Cardiac muscle cell (in vitro differentiated cells and primary cell): ENCODE measurements around the gene C17orf75. TPM values are rescaled to one million over a fixed set of nuclear protein-coding genes. Genes with fewer than 3 reads are reported as not detected.

Experiments used
- DNase-seq, 2 donors: peaks; one replicate each; pipeline versions ENCODE4 v3.0.0 to v3.0.0-alpha.2; 2010 to 2017; ENCODE audit warnings: low read depth in 1 of 2, low spot score in 1 of 2
- H3K27ac ChIP-seq: fragments of 200-600 bp; sonication (generic); 2 replicates; pipeline ENCODE4 v1.5.1; 2016
- H3K27me3 ChIP-seq: fragments of 200-600 bp; sonication (generic); 2 replicates; pipeline ENCODE4 v1.6.0; 2016; ENCODE audit warnings: control low read depth
- H3K36me3 ChIP-seq: fragments of 200-600 bp; sonication (generic); 2 replicates; pipeline ENCODE4 v1.5.1; 2016; ENCODE audit warnings: control low read depth
- H3K4me1 ChIP-seq: fragments of 200-600 bp; sonication (generic); 2 replicates; pipeline ENCODE4 v1.8.1; 2017; ENCODE audit warnings: low read depth, mild to moderate bottlenecking, mixed run types
- H3K4me3 ChIP-seq: fragments of 200-600 bp; sonication (generic); 2 replicates; pipeline ENCODE4 v1.5.1; 2016; ENCODE audit warnings: mild to moderate bottlenecking
- H3K9me3 ChIP-seq: fragments of 200-600 bp; sonication (generic); 2 replicates; pipeline ENCODE4 v1.5.1; 2017; ENCODE audit warnings: low read depth, mild to moderate bottlenecking, control low read depth
- polyA plus RNA-seq: library from polyadenylated mRNA; unstranded; fragments of >200 nt; fragmentation: Nextera tagmentation; extraction: Ambion mirVana; gene quantifications from 2 replicates; pipeline ENCODE4 v1.2.1, GENCODE V29; 2016
- total RNA-seq: library from RNA; depleted of rRNA; stranded (reverse); fragments of >200 nt; gene quantifications from 2 replicates; pipeline ENCODE4 v1.2.3, GENCODE V29; 2016
- TF ChIP-seq, protein P1 (sequence below): IDR thresholded peaks from 2 replicates; pipeline ENCODE4 v1.5.1; 2012; ENCODE audit warnings: low read depth, mild to moderate bottlenecking, low read length

The C17orf75 gene
- total and polyA plus RNA-seq, 2 experiments from 2014 or later, result 19.7 to 38.8 TPM

DNA sequence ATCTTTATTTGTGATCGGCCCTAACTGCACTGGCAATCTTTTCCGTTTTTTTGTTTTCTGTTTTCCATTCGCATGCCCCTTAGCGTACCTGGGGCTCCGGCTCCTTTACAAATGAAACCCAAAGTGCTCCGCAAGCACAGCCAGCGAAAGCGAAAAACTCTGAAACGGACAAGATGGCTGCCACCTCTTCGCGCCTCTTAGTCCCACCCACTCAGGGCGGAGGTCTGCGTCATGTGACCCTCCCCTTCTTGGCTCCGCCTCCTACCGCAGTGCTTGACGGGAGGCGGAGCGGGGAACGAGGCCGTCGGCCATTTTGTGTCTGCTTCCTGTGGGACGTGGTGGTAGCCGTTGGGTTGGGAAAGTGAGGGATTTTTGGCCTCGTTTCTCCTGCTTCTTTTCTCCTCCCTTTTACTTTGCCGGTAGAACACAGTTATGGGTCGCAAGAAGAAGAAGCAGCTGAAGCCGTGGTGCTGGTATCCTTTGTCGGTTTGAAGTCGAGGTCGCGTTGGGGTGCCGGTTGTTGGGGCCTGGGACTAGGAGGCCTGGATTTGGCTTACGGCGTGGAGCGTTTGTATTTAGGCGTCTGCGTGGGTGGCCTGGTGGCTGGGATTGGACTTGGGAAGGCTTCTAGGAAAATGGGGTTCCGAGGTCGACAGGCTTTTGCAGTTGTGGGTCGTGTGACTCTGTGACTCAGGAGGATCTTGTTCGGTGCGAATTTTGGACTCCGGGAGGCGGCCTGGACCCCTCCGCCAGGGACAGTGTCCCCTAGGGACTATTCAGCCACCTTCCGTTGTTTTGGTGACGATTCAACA is 8.1 kb upstream of the C17orf75 start, which contains the start of gene ZNF207:
ZNF207 (plus strand) TSS at position 304 of the 812 bp plus-strand sequence; CDS start at position 433, 129 bp downstream.
- peak within 1 kb of the TSS; percentile 99 for H3K27ac ChIP-seq
- peak; percentile 97 to 98 for DNase-seq
- H3K27me3 ChIP-seq, result no peaks in the 10 kb centered on the region
- H3K4me3 ChIP-seq, result peak within 1 kb of the TSS; percentile 88
- TF ChIP-seq, protein P1, sequence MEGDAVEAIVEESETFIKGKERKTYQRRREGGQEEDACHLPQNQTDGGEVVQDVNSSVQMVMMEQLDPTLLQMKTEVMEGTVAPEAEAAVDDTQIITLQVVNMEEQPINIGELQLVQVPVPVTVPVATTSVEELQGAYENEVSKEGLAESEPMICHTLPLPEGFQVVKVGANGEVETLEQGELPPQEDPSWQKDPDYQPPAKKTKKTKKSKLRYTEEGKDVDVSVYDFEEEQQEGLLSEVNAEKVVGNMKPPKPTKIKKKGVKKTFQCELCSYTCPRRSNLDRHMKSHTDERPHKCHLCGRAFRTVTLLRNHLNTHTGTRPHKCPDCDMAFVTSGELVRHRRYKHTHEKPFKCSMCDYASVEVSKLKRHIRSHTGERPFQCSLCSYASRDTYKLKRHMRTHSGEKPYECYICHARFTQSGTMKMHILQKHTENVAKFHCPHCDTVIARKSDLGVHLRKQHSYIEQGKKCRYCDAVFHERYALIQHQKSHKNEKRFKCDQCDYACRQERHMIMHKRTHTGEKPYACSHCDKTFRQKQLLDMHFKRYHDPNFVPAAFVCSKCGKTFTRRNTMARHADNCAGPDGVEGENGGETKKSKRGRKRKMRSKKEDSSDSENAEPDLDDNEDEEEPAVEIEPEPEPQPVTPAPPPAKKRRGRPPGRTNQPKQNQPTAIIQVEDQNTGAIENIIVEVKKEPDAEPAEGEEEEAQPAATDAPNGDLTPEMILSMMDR, result no peak
- peaks cover 10% of the 10 kb centered on the region for H3K36me3 ChIP-seq
- H3K9me3 ChIP-seq, result no peaks in the 10 kb centered on the region
- H3K4me1 ChIP-seq, result peaks cover 17% of the 10 kb centered on the region

DNA sequence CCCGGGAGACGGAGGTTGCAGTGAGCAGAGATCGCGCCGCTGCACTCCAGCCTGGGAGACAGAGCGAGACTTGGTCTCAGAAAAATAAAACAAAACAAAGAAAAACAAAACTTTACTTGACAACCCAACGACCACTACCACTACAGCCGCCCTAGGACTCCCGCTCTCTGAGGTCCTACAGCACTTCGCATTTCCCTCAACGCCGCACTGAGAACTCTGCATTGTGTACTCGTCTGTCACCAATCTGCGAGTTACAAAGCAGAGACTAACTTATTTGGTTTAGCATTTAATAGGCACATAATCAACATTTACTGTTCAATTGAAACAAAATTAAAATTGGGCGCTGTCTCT is 7.5 kb upstream of the C17orf75 start:
- Histone ChIP-seq H3K9me3 (no peaks in the 10 kb centered on the region), H3K27ac (peak overlapping the region; percentile 99), H3K36me3 (peaks cover 5% of the 10 kb centered on the region), H3K27me3 (no peaks in the 10 kb centered on the region), H3K4me1 (peaks cover 15% of the 10 kb centered on the region), H3K4me3 (peak overlapping the region; percentile 88)
- DNase-seq, result peak in 1 of 2 donors; percentile 25
- TF ChIP-seq, protein P1, result no peak

DNA sequence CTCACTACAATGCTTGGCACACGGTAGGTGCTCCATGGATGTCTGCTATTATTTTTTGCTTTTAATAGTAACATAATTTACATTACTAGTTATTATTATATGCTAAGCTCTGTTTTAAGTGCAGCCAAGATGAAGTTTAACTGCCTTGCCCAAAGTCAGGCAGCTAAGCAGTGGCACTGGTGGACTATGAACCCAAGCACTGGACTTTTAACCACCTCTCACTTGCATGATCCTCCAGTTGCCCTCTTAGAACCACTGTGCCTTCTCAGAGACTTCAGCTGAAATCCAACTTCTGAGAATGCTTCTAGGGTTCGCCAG is 6.5 kb upstream of the C17orf75 start:
- Histone ChIP-seq H3K27ac (no peak overlapping the region), H3K4me1 (peaks cover 15% of the 10 kb centered on the region), H3K4me3 (no peak overlapping the region), H3K9me3 (no peaks in the 10 kb centered on the region), H3K27me3 (no peaks in the 10 kb centered on the region), H3K36me3 (no peaks in the 10 kb centered on the region)
- TF ChIP-seq, protein P1, result no peak
- DNase-seq, result no peak

- no peak overlapping the region for H3K4me3 ChIP-seq
- TF ChIP-seq, protein P1, result no peak
- H3K27me3 ChIP-seq, result no peaks in the 10 kb centered on the region
- no peaks in the 10 kb centered on the region for H3K9me3 ChIP-seq
- DNase-seq, result no peak
- H3K27ac ChIP-seq, result no peak overlapping the region
- H3K4me1 ChIP-seq, result peaks cover 4% of the 10 kb centered on the region
- H3K36me3 ChIP-seq, result no peaks in the 10 kb centered on the region
These were observed 4.1 kb upstream of the C17orf75 start for GRCh38 chr17:32345951-32346600.

DNA sequence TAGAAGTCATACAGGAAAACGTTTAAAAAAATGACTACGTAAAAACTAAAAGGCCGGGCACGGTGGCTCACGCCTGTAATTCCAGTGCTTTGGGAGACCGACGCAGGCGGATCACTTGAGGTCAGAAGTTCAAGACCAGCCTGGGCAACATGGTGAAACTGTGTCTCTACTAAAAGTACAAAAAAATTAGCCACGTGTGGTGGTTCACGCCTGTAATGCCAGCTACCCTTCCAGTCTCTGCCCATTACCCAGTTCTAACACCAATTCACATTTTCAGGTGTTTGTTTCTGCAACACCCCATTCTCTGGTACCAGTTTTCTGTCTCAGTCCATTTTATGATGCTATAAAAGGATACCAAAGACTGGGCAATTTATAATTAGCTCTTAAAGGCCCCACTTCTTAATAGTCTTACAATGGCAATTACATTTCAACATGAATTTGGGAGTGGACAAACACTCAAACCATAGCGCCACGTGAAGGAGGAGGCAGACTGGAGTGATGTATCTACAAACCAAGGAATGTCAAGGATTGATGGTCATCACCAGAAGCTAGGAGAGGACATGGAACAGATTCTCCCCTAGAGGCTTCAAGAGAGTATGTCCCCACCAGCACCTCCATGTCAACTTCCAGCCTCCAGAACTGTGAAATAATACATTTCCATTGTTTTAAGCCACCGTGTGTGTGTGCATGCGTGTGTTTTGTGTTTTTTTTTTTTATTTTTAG is 791 bp upstream of the C17orf75 start:
- no peak for DNase-seq
- peaks cover 4% of the 10 kb centered on the region for H3K4me1 ChIP-seq
- H3K36me3 ChIP-seq, result peaks cover 12% of the 10 kb centered on the region
- peak overlapping the region; percentile 90 for H3K27ac ChIP-seq
- H3K4me3 ChIP-seq, result peak overlapping the region; percentile 55
- H3K9me3 ChIP-seq, result no peaks in the 10 kb centered on the region
- no peaks in the 10 kb centered on the region for H3K27me3 ChIP-seq
- TF ChIP-seq, protein P1, result no peak
